ENCODE data around the gene HS3ST5.

Gene HS3ST5

GRCh38 chr6:114342826-114343781 lies at the start of gene HS3ST5:
HS3ST5 (minus strand) TSS chr6:114343023; CDS start chr6:114062845, 280,178 bp downstream.
- peak; percentile 76 for DNase-seq (ENCODE audit: low spot score)

GRCh38 chr6:114390176-114390575 lies 47.4 kb upstream of the HS3ST5 start:
- DNase-seq (ENCODE audit: low spot score) = no peak

- no peak for DNase-seq (ENCODE audit: low spot score)
Measured at GRCh38 chr6:114389111-114389510, 46.3 kb upstream of the HS3ST5 start.

- DNase-seq (ENCODE audit: low spot score) = no peak
Measured at GRCh38 chr6:114382406-114382805, 39.6 kb upstream of the HS3ST5 start.

- no peak for DNase-seq (ENCODE audit: low spot score)
Measured at GRCh38 chr6:114377881-114378280, 35.1 kb upstream of the HS3ST5 start.

- no peak for DNase-seq (ENCODE audit: low spot score)
Measured at GRCh38 chr6:114376611-114377175, 33.9 kb upstream of the HS3ST5 start.

- DNase-seq (ENCODE audit: low spot score) = no peak
Measured at GRCh38 chr6:114375541-114376192, 32.8 kb upstream of the HS3ST5 start.

- no peak for DNase-seq (ENCODE audit: low spot score)
Measured at GRCh38 chr6:114367315-114367961, 24.6 kb upstream of the HS3ST5 start.

GRCh38 chr6:114366899-114367298 lies 24.1 kb upstream of the HS3ST5 start:
- no peak for DNase-seq (ENCODE audit: low spot score)

GRCh38 chr6:114364301-114364700 lies 21.5 kb upstream of the HS3ST5 start:
- no peak for DNase-seq (ENCODE audit: low spot score)

GRCh38 chr6:114362957-114363356 lies 20.1 kb upstream of the HS3ST5 start:
- DNase-seq (ENCODE audit: low spot score) = no peak

- no peak for DNase-seq (ENCODE audit: low spot score)
Measured at GRCh38 chr6:114362396-114362795, 19.6 kb upstream of the HS3ST5 start.

GRCh38 chr6:114361036-114361435 lies 18.2 kb upstream of the HS3ST5 start:
- no peak for DNase-seq (ENCODE audit: low spot score)

- DNase-seq (ENCODE audit: low spot score) = no peak
Measured at GRCh38 chr6:114355300-114355699, 12.5 kb upstream of the HS3ST5 start.

GRCh38 chr6:114354482-114354881 lies 11.7 kb upstream of the HS3ST5 start:
- DNase-seq (ENCODE audit: low spot score) = no peak

- no peak for DNase-seq (ENCODE audit: low spot score)
Measured at GRCh38 chr6:114346451-114346850, 3.6 kb upstream of the HS3ST5 start.

- no peak for DNase-seq (ENCODE audit: low spot score)
Measured at GRCh38 chr6:114344971-114345275, 2.1 kb upstream of the HS3ST5 start.

GRCh38 chr6:114344246-114344970 lies 1.6 kb upstream of the HS3ST5 start:
- DNase-seq (ENCODE audit: low spot score) = no peak

GRCh38 chr6:114343782-114344144 lies 940 bp upstream of the HS3ST5 start:
- DNase-seq (ENCODE audit: low spot score) = no peak

GRCh38 chr6:114342086-114342825 lies 567 bp downstream of the HS3ST5 start:
- DNase-seq (ENCODE audit: low spot score) = peak; percentile 71

GRCh38 chr6:114339706-114340105 lies 3.1 kb downstream of the HS3ST5 start:
- DNase-seq (ENCODE audit: low spot score) = no peak

Measured in left forelimb (tissue), 1 donor.